HepG2 (cell line): ENCODE data around the gene SND1. TPM values are rescaled to one million over a fixed set of nuclear protein-coding genes. Genes with fewer than 3 reads are reported as not detected.

Source experiments
- ATAC-seq: fragments of 200-7000 bp; cut with Tn5 transposase; 3 replicates; pipeline ENCODE4 v1.9.1; 2020; ENCODE audit warnings: mild to moderate bottlenecking, moderate library complexity
- BruUV-seq: library from RNA; stranded (reverse); fragments of 400-500 nt; replicated peaks from 2 replicates; lab custom pipeline; 2021; lab: Mats Ljungman, UMichigan
- CTCF ChIA-PET: fragments of 300-600 bp; formaldehyde crosslinking; extraction: SDS; loops from one replicate; lab custom pipeline; 2021; ENCODE audit warnings: low total read pairs, inconsistent platforms, low intra/inter-chr PET ratio; lab: Yijun Ruan, JAX
- POLR2A ChIA-PET: fragments of 350-600 bp; sonication (Branson Sonifier 250); formaldehyde crosslinking; loops from one replicate; lab custom pipeline; 2020; ENCODE audit warnings: antibody characterized with exemption, inconsistent platforms; lab: Yijun Ruan, JAX
- DNase-seq: peaks from one replicate; pipeline ENCODE4 v3.0.0-alpha.2; 2015; ENCODE audit warnings: low spot score
- FAIRE-seq: peaks from 3 replicates; lab custom pipeline; 2011; peaks lifted over from hg19 to GRCh38; lab: Jason Lieb, UNC
- H2AFZ ChIP-seq: one replicate; pipeline ENCODE4 v1.6.1; 2011; ENCODE audit warnings: low read length, inconsistent platforms
- H3K27ac ChIP-seq: fragments of 300-600 bp; 3 replicates; pipeline ENCODE4 v1.8.0; 2011; ENCODE audit warnings: mixed run types, mild to moderate bottlenecking, mixed read lengths, low read length, inconsistent platforms; ENCODE audit not compliant: insufficient read depth; ENCODE audit errors: extremely low read length
- H3K27me3 ChIP-seq, 2 experiments: fragments of 200-600 bp in 1 of 2; 2 replicates in 1 of 2; 3 replicates in 1 of 2; pipeline versions ENCODE4 v1.6.0 to v1.8.0; 2011; ENCODE audit warnings: low read length in 2 of 2, mild to moderate bottlenecking in 2 of 2, moderate library complexity in 2 of 2, inconsistent platforms in 1 of 2; ENCODE audit not compliant: insufficient read depth in 2 of 2, control insufficient read depth in 1 of 2
- H3K36me3 ChIP-seq, 2 experiments: fragments of 200-600 bp in 1 of 2; replicated peaks in 1 of 2; 2 replicates in 1 of 2; 3 replicates in 1 of 2; pipeline versions ENCODE4 v1.5.1 to v1.8.0; 2011; ENCODE audit warnings: low read length in 2 of 2, inconsistent platforms in 1 of 2; ENCODE audit not compliant: insufficient read depth in 2 of 2, control insufficient read depth in 1 of 2
- H3K4me1 ChIP-seq: 2 replicates; pipeline ENCODE4 v1.5.1; 2012; ENCODE audit warnings: low read length, inconsistent platforms; ENCODE audit not compliant: insufficient read depth
- H3K4me2 ChIP-seq: 2 replicates; pipeline ENCODE4 v1.6.0; 2011; ENCODE audit warnings: low read depth, low read length, inconsistent platforms
- H3K4me3 ChIP-seq, 3 experiments: fragments of 200-600 bp in 1 of 3; sonication (generic), shearing (Covaris generic) in 1 of 3; replicated peaks in 1 of 3; 2 replicates each; pipeline ENCODE4 v1.5.1; 2011 to 2016; ENCODE audit warnings: low read length in 3 of 3, inconsistent platforms in 2 of 3, low read depth in 2 of 3, mild to moderate bottlenecking in 2 of 3, control low read depth in 1 of 3, mixed read lengths in 1 of 3; ENCODE audit not compliant: insufficient read depth in 1 of 3
- H3K79me2 ChIP-seq: one replicate; pipeline ENCODE4 v1.6.1; 2011; ENCODE audit warnings: low read length, inconsistent platforms; ENCODE audit not compliant: insufficient read depth
- H3K9ac ChIP-seq: 2 replicates; pipeline ENCODE4 v1.6.0; 2011; ENCODE audit warnings: mild to moderate bottlenecking, low read depth, low read length, inconsistent platforms; ENCODE audit not compliant: insufficient read depth
- H3K9me3 ChIP-seq: 2 replicates; pipeline ENCODE4 v1.5.1; 2012; ENCODE audit warnings: mild to moderate bottlenecking, low read length
- H4K20me1 ChIP-seq: 2 replicates; pipeline ENCODE4 v1.6.0; 2011; ENCODE audit warnings: inconsistent platforms, mild to moderate bottlenecking, low read length, moderate library complexity; ENCODE audit not compliant: insufficient read depth
- ATM ChIP-seq: fragments of 450-650 bp; IDR thresholded peaks from 2 replicates; pipeline ENCODE4 v1.7.1; 2017; ENCODE audit warnings: mild to moderate bottlenecking, borderline replicate concordance
- ATRX ChIP-seq: sonication (generic); formaldehyde crosslinking; IDR thresholded peaks from 2 replicates; pipeline ENCODE4 v1.4.0; 2020; ENCODE audit warnings: missing genetic modification reagents, borderline replicate concordance
- DR1 ChIP-seq: sonication (generic); formaldehyde crosslinking; IDR thresholded peaks from 2 replicates; pipeline ENCODE4 v1.8.0; 2021; ENCODE audit warnings: mild to moderate bottlenecking, missing genetic modification reagents, inconsistent platforms
- NR2F2 ChIP-seq: IDR thresholded peaks from 2 replicates; pipeline ENCODE4 v1.6.1; 2012; ENCODE audit warnings: low read depth, inconsistent platforms, borderline replicate concordance
- REPIN1 ChIP-seq: sonication (generic); formaldehyde crosslinking; IDR thresholded peaks from 2 replicates; pipeline ENCODE4 v1.8.0; 2022; ENCODE audit warnings: missing genetic modification reagents, low read depth, mild to moderate bottlenecking, borderline replicate concordance
- ZNF143 ChIP-seq: sonication (generic); formaldehyde crosslinking; IDR thresholded peaks from 2 replicates; pipeline ENCODE4 v1.4.0; 2020; ENCODE audit warnings: missing genetic modification reagents
- ZNF383 ChIP-seq: sonication (generic); formaldehyde crosslinking; IDR thresholded peaks from 2 replicates; pipeline ENCODE4 v1.4.0; 2020; ENCODE audit warnings: missing genetic modification reagents, mild to moderate bottlenecking, borderline replicate concordance
- ZNF672 ChIP-seq: sonication (generic); formaldehyde crosslinking; IDR thresholded peaks from 2 replicates; pipeline ENCODE4 v1.8.1; 2022; ENCODE audit warnings: missing genetic modification reagents
- ZNF816 ChIP-seq: sonication (generic); formaldehyde crosslinking; IDR thresholded peaks from 2 replicates; pipeline ENCODE4 v1.8.0; 2022; ENCODE audit warnings: missing genetic modification reagents, mild to moderate bottlenecking, borderline replicate concordance
- WGBS: methylation state at CpG from one replicate; pipeline ENCODE4 v1.1.6; 2017; ENCODE audit warnings: low lambda C conversion rate; 5-methylcytosine and 5-hydroxymethylcytosine counted together
- in situ Hi-C: cut with HindIII; loops from 2 replicates; pipeline ENCODE4 v1.10.0; 2017; ENCODE audit warnings: low pct_unique_long_range_greater_than_20kb; ENCODE audit not compliant: extremely low pct_ligation_motif_present
- intact Hi-C: fragments of 100-400 bp; cut with micrococcal nuclease; formaldehyde crosslinking; loops from one replicate; pipeline ENCODE4 v1.10.0; 2022; ENCODE audit not compliant: unreplicated experiment
- polyA plus RNA-seq, 8 experiments: library from polyadenylated mRNA; depleted of rRNA in 3 of 8; stranded (reverse) in 7 of 8; unstranded in 1 of 8; fragments of >200 nt; fragmentation: Illumina TruSeq in 4 of 8; extraction: Trizol in 4 of 8; gene quantifications; 2 replicates each; pipeline versions ENCODE4 v1.2.1 to v1.2.3, GENCODE V29; 2011 to 2016; ENCODE audit warnings: low read depth in 4 of 8, missing spikeins in 1 of 8, mixed read lengths in 1 of 8; ENCODE audit not compliant: insufficient read depth in 1 of 8
- total RNA-seq, 5 experiments: library from RNA; depleted of rRNA; stranded (reverse); fragments of >200 nt; fragmentation: Illumina TruSeq; extraction: Trizol; gene quantifications; 2 replicates each; pipeline ENCODE4 v1.2.3, GENCODE V29; 2016; ENCODE audit warnings: low read depth in 1 of 5
- TF ChIP-seq, protein P1 (sequence below): sonication (generic); formaldehyde crosslinking; IDR thresholded peaks from 2 replicates; pipeline ENCODE4 v1.4.0; 2020; ENCODE audit warnings: missing genetic modification reagents, borderline replicate concordance
- TF ChIP-seq, protein P2 (sequence below): sonication (generic); formaldehyde crosslinking; IDR thresholded peaks from 2 replicates; pipeline ENCODE4 v1.4.0; 2020; ENCODE audit warnings: missing genetic modification reagents, borderline replicate concordance
- TF ChIP-seq, protein P3 (sequence below), 2 experiments: IDR thresholded peaks; 2 replicates each; pipeline ENCODE4 v1.6.1; 2011 to 2012; ENCODE audit warnings: low read length in 2 of 2, borderline replicate concordance in 1 of 2, low read depth in 1 of 2, mild to moderate bottlenecking in 1 of 2, moderate library complexity in 1 of 2

Gene SND1
- total and polyA plus RNA-seq, 2 of the 13 experiments (the other 11 are each of a cell fraction or from before 2014, with no cell fraction given), result 110 to 182 TPM

DNA sequence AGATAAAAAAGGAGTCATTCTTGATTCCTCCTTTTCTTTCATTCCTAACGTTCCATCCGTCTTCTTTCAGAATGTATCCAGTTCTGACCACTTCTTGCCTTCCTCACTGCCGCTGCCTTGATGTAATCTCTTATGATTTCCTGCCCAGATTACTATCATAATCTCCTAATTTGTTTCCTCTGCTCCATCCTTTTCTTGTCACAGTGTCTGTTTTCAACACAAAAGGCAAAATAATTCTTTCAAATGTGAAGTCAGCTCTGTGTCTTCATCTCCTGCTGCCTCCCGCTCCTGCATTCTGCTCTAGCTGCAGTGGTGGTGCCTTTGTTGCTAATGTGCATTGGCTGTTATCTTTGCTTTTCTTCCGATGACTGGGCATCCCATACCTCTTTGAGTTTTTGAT is 150.9 kb downstream of the SND1 start:
- H3K27ac ChIP-seq, result no peak overlapping the region
- H3K9ac ChIP-seq, result no peak overlapping the region
- POLR2A ChIA-PET, result no interaction called here
- peaks cover 11% of the 10 kb centered on the region; the same call in 1 of the 2 replicates for H4K20me1 ChIP-seq
- no peak overlapping the region for H3K4me3 ChIP-seq
- H3K4me2 ChIP-seq, result no peak overlapping the region
- H2AFZ ChIP-seq, result no peak overlapping the region
- FAIRE-seq (no peak), ATAC-seq (no peak), DNase-seq (no peak)
- H3K9me3 ChIP-seq, result no peaks in the 10 kb centered on the region
- BruUV-seq, result no TSS peak
- peaks cover 15% of the 10 kb centered on the region for H3K79me2 ChIP-seq
- H3K4me1 ChIP-seq, result peaks cover 34% of the 10 kb centered on the region
- in situ Hi-C loops (no loop called here), intact Hi-C loops (no loop called here)
- CTCF ChIA-PET, result no interaction called here
- WGBS, result 98% methylated on average over 5 of the region's 5 CpGs
- no peaks in the 10 kb centered on the region for H3K27me3 ChIP-seq
- H3K36me3 ChIP-seq, result peaks cover 7 to 23% of the 10 kb centered on the region in 2 experiments
- TF ChIP-seq, protein P1, sequence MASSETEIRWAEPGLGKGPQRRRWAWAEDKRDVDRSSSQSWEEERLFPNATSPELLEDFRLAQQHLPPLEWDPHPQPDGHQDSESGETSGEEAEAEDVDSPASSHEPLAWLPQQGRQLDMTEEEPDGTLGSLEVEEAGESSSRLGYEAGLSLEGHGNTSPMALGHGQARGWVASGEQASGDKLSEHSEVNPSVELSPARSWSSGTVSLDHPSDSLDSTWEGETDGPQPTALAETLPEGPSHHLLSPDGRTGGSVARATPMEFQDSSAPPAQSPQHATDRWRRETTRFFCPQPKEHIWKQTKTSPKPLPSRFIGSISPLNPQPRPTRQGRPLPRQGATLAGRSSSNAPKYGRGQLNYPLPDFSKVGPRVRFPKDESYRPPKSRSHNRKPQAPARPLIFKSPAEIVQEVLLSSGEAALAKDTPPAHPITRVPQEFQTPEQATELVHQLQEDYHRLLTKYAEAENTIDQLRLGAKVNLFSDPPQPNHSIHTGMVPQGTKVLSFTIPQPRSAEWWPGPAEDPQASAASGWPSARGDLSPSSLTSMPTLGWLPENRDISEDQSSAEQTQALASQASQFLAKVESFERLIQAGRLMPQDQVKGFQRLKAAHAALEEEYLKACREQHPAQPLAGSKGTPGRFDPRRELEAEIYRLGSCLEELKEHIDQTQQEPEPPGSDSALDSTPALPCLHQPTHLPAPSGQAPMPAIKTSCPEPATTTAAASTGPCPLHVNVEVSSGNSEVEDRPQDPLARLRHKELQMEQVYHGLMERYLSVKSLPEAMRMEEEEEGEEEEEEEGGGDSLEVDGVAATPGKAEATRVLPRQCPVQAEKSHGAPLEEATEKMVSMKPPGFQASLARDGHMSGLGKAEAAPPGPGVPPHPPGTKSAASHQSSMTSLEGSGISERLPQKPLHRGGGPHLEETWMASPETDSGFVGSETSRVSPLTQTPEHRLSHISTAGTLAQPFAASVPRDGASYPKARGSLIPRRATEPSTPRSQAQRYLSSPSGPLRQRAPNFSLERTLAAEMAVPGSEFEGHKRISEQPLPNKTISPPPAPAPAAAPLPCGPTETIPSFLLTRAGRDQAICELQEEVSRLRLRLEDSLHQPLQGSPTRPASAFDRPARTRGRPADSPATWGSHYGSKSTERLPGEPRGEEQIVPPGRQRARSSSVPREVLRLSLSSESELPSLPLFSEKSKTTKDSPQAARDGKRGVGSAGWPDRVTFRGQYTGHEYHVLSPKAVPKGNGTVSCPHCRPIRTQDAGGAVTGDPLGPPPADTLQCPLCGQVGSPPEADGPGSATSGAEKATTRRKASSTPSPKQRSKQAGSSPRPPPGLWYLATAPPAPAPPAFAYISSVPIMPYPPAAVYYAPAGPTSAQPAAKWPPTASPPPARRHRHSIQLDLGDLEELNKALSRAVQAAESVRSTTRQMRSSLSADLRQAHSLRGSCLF (CRISPR knock-in tag), result no peak
- TF ChIP-seq ZNF383 (no peak), ZNF816 (no peak), ATM (no peak), NR2F2 (no peak), ZNF143 (CRISPR knock-in tag) (no peak), ATRX (CRISPR knock-in tag) (no peak), ZNF672 (CRISPR knock-in tag) (no peak), REPIN1 (CRISPR knock-in tag) (no peak), DR1 (CRISPR knock-in tag) (no peak)
- TF ChIP-seq, protein P2, sequence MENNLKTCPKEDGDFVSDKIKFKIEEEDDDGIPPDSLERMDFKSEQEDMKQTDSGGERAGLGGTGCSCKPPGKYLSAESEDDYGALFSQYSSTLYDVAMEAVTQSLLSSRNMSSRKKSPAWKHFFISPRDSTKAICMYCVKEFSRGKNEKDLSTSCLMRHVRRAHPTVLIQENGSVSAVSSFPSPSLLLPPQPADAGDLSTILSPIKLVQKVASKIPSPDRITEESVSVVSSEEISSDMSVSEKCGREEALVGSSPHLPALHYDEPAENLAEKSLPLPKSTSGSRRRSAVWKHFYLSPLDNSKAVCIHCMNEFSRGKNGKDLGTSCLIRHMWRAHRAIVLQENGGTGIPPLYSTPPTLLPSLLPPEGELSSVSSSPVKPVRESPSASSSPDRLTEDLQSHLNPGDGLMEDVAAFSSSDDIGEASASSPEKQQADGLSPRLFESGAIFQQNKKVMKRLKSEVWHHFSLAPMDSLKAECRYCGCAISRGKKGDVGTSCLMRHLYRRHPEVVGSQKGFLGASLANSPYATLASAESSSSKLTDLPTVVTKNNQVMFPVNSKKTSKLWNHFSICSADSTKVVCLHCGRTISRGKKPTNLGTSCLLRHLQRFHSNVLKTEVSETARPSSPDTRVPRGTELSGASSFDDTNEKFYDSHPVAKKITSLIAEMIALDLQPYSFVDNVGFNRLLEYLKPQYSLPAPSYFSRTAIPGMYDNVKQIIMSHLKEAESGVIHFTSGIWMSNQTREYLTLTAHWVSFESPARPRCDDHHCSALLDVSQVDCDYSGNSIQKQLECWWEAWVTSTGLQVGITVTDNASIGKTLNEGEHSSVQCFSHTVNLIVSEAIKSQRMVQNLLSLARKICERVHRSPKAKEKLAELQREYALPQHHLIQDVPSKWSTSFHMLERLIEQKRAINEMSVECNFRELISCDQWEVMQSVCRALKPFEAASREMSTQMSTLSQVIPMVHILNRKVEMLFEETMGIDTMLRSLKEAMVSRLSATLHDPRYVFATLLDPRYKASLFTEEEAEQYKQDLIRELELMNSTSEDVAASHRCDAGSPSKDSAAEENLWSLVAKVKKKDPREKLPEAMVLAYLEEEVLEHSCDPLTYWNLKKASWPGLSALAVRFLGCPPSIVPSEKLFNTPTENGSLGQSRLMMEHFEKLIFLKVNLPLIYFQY (CRISPR knock-in tag), result no peak
- TF ChIP-seq, protein P3, sequence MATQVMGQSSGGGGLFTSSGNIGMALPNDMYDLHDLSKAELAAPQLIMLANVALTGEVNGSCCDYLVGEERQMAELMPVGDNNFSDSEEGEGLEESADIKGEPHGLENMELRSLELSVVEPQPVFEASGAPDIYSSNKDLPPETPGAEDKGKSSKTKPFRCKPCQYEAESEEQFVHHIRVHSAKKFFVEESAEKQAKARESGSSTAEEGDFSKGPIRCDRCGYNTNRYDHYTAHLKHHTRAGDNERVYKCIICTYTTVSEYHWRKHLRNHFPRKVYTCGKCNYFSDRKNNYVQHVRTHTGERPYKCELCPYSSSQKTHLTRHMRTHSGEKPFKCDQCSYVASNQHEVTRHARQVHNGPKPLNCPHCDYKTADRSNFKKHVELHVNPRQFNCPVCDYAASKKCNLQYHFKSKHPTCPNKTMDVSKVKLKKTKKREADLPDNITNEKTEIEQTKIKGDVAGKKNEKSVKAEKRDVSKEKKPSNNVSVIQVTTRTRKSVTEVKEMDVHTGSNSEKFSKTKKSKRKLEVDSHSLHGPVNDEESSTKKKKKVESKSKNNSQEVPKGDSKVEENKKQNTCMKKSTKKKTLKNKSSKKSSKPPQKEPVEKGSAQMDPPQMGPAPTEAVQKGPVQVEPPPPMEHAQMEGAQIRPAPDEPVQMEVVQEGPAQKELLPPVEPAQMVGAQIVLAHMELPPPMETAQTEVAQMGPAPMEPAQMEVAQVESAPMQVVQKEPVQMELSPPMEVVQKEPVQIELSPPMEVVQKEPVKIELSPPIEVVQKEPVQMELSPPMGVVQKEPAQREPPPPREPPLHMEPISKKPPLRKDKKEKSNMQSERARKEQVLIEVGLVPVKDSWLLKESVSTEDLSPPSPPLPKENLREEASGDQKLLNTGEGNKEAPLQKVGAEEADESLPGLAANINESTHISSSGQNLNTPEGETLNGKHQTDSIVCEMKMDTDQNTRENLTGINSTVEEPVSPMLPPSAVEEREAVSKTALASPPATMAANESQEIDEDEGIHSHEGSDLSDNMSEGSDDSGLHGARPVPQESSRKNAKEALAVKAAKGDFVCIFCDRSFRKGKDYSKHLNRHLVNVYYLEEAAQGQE (IDR thresholded peaks at IDR 0.05; ENCODE audit: borderline replicate concordance in 1 of 2, low read depth in 1 of 2, low read length in 2 of 2), result no peak
